GM19023 (cell line): ENCODE data around the gene ARFGAP2.

ENCODE experiments used
- ATAC-seq: cut with Tn5 transposase; IDR thresholded peaks from one replicate; pipeline ENCODE4 v1.9.1; 2021; ENCODE audit warnings: mild to moderate bottlenecking, moderate library complexity; ENCODE audit not compliant: unreplicated experiment

The ARFGAP2 gene

GRCh38 chr11:47171856-47172255 is 4.8 kb downstream of the ARFGAP2 start:
- no peak for ATAC-seq

- ATAC-seq, result no peak
These were observed 5.4 kb downstream of the ARFGAP2 start for GRCh38 chr11:47171061-47171838.

- no peak for ATAC-seq
These were observed 10.3 kb downstream of the ARFGAP2 start for GRCh38 chr11:47166368-47166767.

GRCh38 chr11:47165253-47165840 is 11.3 kb downstream of the ARFGAP2 start:
- ATAC-seq, result no peak

GRCh38 chr11:47164321-47164720 is 12.4 kb downstream of the ARFGAP2 start:
- ATAC-seq, result no peak

- no peak for ATAC-seq
These were observed 12.8 kb downstream of the ARFGAP2 start for GRCh38 chr11:47163898-47164297.

GRCh38 chr11:47163193-47163592 is 13.5 kb downstream of the ARFGAP2 start:
- no peak for ATAC-seq

GRCh38 chr11:47162426-47162825 is 14.3 kb downstream of the ARFGAP2 start:
- ATAC-seq, result no peak

- no peak for ATAC-seq
These were observed 14.8 kb downstream of the ARFGAP2 start for GRCh38 chr11:47161890-47162289.

- ATAC-seq, result no peak
These were observed 15.4 kb downstream of the ARFGAP2 start for GRCh38 chr11:47161134-47161854.

GRCh38 chr11:47160753-47161133 is 15.9 kb downstream of the ARFGAP2 start:
- no peak for ATAC-seq

GRCh38 chr11:47158242-47158641 is 18.4 kb downstream of the ARFGAP2 start:
- ATAC-seq, result no peak

- ATAC-seq, result no peak
These were observed 18.9 kb downstream of the ARFGAP2 start for GRCh38 chr11:47157805-47158204.

- no peak for ATAC-seq
These were observed 19.7 kb downstream of the ARFGAP2 start for GRCh38 chr11:47156951-47157350.

GRCh38 chr11:47156333-47156732 is 20.3 kb downstream of the ARFGAP2 start:
- no peak for ATAC-seq

GRCh38 chr11:47155879-47156278 is 20.8 kb downstream of the ARFGAP2 start:
- ATAC-seq, result no peak

- ATAC-seq, result no peak
These were observed 21.8 kb downstream of the ARFGAP2 start for GRCh38 chr11:47154616-47155570.

- no peak for ATAC-seq
These were observed 23.4 kb downstream of the ARFGAP2 start for GRCh38 chr11:47152953-47153950.

GRCh38 chr11:47152126-47152952 is 24.3 kb downstream of the ARFGAP2 start:
- ATAC-seq, result no peak
